Choroid plexus epithelial cell (primary cell): ENCODE results near the gene OR51V1.
A peak's percentile ranks its signal among the peaks of the same experiment; 100 is the strongest.

Experiments
- DNase-seq: peaks from one replicate; pipeline ENCODE4 v3.0.0-alpha.2; 2010; ENCODE audit warnings: low read depth
- H3K4me3 ChIP-seq: 2 replicates; pipeline ENCODE4 v1.5.1; 2011; ENCODE audit warnings: low read depth, mild to moderate bottlenecking, control low read depth, low read length, moderate library complexity
- CTCF ChIP-seq: conservative IDR thresholded peaks from 2 replicates; pipeline ENCODE4 v1.5.1; 2011; ENCODE audit warnings: low read depth, mild to moderate bottlenecking, control low read depth, inconsistent platforms, low read length, moderate library complexity

OR51V1 gene

GRCh38 chr11:5237420-5237819 is 36.9 kb upstream of the OR51V1 start:
- TF ChIP-seq CTCF: no peak
- H3K4me3 ChIP-seq: no peak overlapping the region
- no peak for DNase-seq

GRCh38 chr11:5235364-5236095 is 35.0 kb upstream of the OR51V1 start:
- H3K4me3 ChIP-seq: no peak overlapping the region
- no peak for TF ChIP-seq CTCF
- no peak for DNase-seq

GRCh38 chr11:5234381-5234834 is 33.9 kb upstream of the OR51V1 start, which contains the start of gene HBD:
Gene HBD, minus strand, starts transcription at chr11:5234483. Its CDS starts 50 bp downstream, at chr11:5234433.
- TF ChIP-seq CTCF: no peak
- H3K4me3 ChIP-seq: no peak within 1 kb of the TSS
- DNase-seq: peak; percentile 72

GRCh38 chr11:5233307-5233706 is 32.8 kb upstream of the OR51V1 start:
- no peak for TF ChIP-seq CTCF
- no peak overlapping the region for H3K4me3 ChIP-seq
- DNase-seq: no peak

GRCh38 chr11:5232821-5233220 is 32.3 kb upstream of the OR51V1 start:
- H3K4me3 ChIP-seq: no peak overlapping the region
- no peak for DNase-seq
- TF ChIP-seq CTCF: no peak

- TF ChIP-seq CTCF: no peak
- no peak overlapping the region for H3K4me3 ChIP-seq
- DNase-seq: no peak
Measured at GRCh38 chr11:5232176-5232575, 31.7 kb upstream of the OR51V1 start.

- TF ChIP-seq CTCF: no peak
- no peak for DNase-seq
- H3K4me3 ChIP-seq: no peak overlapping the region
Measured at GRCh38 chr11:5231111-5231510, 30.6 kb upstream of the OR51V1 start.
